Cardiac fibroblast (primary cell): ENCODE data around the gene TMEM74B.
A peak's percentile ranks its signal among the peaks of the same experiment; 100 is the strongest.
"Not testable (repeated sequence)": the region's sequence is repeated elsewhere in the genome, so short reads cannot be mapped to it uniquely, and the experiment has no call there.

Experiments used
- DNase-seq, 2 donors: peaks; one replicate each; pipeline versions ENCODE4 v3.0.0 to v3.0.0-alpha.2; 2010; ENCODE audit warnings: low read depth in 2 of 2
- H3K4me3 ChIP-seq, 2 donors: replicated peaks in 1 of 2; 1 replicate in 1 of 2; 2 replicates in 1 of 2; pipeline ENCODE4 v1.5.1; 2011; ENCODE audit warnings: low read depth in 2 of 2, low read length in 2 of 2, mild to moderate bottlenecking in 2 of 2, moderate library complexity in 1 of 2
- TF ChIP-seq, protein P1 (sequence below): IDR thresholded peaks from one replicate; pipeline ENCODE4 v1.5.1; 2011; ENCODE audit warnings: low read depth, mild to moderate bottlenecking, low read length, inconsistent platforms

Gene TMEM74B

DNA sequence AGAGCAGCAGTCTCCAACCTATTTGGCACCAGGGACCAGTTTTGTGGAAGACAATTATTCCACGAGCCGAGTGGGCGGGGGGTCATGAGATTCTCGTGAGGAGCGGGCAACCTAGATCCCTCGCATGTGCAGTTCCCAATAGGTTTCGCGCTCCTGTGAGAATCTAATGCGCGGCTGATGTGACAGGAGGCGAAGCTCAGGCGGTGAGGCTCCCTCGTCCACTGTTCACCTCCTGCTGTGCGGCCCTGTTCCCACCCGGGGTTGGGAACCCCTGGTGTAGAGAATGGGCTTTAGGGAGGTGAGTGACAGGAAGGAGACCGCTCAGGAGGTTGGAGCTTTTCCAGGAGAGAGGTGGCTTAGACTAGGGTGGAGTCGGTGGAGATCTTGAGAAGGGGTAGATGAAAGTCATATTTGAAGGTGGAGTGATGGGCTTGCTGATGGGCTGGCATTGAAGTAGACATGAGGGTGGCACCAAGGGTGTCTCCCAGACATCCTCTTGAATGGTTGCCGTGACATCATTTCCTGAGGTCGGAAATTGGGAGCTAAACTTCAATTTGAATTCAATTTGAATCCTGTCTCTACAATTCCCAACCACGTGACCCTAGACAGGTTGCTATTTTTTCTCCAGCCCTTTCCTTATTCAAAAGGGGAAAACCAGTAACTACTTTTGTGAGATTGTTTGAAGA is 39.6 kb upstream of the TMEM74B start:
- no peak for DNase-seq
- H3K4me3 ChIP-seq: no peak overlapping the region
- TF ChIP-seq, protein P1, sequence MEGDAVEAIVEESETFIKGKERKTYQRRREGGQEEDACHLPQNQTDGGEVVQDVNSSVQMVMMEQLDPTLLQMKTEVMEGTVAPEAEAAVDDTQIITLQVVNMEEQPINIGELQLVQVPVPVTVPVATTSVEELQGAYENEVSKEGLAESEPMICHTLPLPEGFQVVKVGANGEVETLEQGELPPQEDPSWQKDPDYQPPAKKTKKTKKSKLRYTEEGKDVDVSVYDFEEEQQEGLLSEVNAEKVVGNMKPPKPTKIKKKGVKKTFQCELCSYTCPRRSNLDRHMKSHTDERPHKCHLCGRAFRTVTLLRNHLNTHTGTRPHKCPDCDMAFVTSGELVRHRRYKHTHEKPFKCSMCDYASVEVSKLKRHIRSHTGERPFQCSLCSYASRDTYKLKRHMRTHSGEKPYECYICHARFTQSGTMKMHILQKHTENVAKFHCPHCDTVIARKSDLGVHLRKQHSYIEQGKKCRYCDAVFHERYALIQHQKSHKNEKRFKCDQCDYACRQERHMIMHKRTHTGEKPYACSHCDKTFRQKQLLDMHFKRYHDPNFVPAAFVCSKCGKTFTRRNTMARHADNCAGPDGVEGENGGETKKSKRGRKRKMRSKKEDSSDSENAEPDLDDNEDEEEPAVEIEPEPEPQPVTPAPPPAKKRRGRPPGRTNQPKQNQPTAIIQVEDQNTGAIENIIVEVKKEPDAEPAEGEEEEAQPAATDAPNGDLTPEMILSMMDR: no peak

DNA sequence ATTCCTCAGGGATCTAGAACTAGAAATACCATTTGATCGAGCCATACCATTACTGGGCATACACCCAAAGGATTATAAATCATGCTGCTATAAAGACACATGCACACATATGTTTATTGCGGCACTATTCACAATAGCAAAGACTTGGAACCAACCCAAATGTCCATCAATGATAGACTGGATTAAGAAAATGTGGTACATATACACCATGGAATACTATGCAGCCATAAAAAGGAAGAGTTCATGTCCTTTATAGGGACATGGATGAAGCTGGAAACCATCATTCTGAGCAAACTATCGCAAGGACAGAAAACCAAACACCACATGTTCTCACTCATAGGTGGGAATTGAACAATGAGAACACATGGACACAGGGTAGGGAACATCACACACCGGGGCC is 38.0 kb upstream of the TMEM74B start:
- peak in 1 of 2 donors; percentile 10 for DNase-seq
- not testable (repeated sequence) for H3K4me3 ChIP-seq

DNA sequence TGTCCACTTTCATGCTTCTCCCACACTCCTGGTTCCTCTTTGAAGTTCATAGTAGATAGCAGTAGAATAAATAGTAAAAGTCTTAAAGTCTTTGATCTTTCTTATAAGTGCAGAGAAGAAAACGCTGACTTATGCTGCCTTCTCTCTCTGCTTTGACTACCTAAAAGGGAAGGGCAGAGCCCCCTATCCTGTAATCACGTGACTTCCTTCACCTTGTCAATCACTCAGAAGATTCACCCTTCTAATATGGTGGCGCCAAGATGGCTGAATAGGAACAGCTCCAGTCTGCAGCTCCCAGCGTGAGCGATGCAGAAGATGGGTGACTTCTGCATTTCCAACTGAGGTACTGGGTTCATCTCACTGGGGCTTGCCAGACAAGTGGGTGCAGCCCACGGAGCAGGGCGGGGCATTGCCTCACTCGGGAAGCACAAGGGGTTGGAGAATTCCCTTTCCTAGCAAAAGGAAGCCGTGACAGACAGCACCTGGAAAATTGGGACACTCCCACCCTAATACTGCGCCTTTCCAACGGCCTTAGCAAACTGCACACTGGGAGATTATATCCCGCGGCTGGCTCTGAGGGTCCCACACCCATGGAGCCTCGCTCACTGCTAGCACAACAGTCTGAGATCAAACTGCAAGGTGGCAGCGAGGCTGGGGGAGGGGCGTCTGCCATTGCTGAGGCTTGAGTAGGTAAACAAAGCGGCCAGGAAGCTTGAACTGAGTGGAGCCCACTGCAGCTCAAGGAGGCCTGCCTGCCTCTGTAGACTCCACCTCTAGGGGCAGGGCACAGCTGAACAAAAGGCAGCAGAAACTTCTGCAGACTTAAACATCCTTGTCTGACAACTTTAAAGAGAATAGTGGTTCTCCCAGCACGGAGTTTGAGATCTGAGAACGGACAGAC is 32.0 kb upstream of the TMEM74B start:
- not testable (repeated sequence) for H3K4me3 ChIP-seq, DNase-seq

GRCh38 chr20:1215386-1216170 is 30.8 kb upstream of the TMEM74B start:
- TF ChIP-seq, protein P1: no peak
- H3K4me3 ChIP-seq: no peak overlapping the region
- DNase-seq: no peak

DNA sequence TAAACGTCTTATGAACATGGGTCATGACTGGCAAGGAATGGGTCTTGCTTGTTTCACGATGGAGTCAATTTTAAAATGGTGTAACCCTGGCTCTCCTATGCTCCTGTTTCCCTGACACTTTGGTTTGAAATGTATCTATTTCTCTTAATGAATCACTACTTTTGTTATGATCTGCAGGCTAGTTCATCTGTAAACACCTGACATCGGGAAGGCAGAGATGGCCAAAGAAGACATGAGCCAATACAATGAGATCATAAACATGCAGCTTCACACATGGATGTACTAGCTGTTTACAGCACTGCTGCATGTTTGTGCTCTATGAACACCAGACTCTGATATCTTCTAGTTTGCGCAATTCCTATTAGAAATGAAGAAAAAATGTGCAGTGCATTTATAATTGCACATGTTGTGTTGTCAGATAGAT is 30.1 kb upstream of the TMEM74B start:
- no peak overlapping the region for H3K4me3 ChIP-seq
- no peak for DNase-seq
- TF ChIP-seq, protein P1: no peak

DNA sequence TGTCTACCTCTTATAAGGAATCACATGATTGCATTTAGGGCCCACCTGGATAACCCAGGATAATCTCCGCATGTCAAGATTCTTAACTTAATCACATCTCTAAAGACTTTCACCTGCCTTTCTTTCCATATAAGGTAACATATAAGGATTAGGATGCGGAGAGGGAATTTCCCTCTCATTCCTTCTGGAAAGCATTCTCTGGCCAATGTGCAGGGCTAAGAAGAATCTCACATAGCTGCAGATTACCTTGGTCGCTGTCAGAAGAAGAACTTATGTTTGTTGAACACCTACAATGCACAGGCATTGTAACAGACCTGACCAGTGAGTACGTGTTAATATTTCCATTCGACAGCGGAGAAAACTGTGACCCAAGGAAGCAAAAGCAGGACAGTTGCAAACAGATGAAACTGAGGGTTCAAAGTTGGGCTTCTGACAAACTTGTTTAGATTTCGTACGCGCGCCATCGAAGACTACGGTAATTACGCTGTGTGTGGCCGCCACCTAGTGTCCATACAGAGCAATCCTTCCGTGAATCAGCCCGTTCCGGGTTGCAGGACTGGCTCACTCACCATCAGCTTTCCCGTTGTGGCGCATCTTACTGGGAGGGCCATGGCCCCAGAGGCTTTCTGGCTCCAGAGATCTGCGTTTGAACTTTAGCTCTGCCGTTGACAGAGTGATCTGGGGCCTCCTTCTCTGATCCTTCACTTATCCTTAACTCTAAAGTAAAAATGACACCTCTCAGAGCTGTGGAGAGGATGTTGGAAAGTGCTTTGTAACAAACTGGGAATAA is 28.0 kb upstream of the TMEM74B start:
- DNase-seq: peak; percentile 75 to 83
- H3K4me3 ChIP-seq: no peak overlapping the region
- TF ChIP-seq, protein P1: peak; percentile 85

- no peak overlapping the region for H3K4me3 ChIP-seq
- no peak for DNase-seq
- TF ChIP-seq, protein P1: no peak
Observed at GRCh38 chr20:1212023-1212422, 27.2 kb upstream of the TMEM74B start.
